ENCODE data around the gene CCDC8.
"Not testable (repeated sequence)": the region's sequence is repeated elsewhere in the genome, so short reads cannot be mapped to it uniquely, and the experiment has no call there.

The CCDC8 gene

GRCh38 chr19:46383171-46383815, 30.1 kb downstream of the CCDC8 start:
- no peak for TF ChIP-seq CTCF (IDR thresholded peaks at IDR 0.05; ENCODE audit: extremely low read depth, missing control alignments)

DNA sequence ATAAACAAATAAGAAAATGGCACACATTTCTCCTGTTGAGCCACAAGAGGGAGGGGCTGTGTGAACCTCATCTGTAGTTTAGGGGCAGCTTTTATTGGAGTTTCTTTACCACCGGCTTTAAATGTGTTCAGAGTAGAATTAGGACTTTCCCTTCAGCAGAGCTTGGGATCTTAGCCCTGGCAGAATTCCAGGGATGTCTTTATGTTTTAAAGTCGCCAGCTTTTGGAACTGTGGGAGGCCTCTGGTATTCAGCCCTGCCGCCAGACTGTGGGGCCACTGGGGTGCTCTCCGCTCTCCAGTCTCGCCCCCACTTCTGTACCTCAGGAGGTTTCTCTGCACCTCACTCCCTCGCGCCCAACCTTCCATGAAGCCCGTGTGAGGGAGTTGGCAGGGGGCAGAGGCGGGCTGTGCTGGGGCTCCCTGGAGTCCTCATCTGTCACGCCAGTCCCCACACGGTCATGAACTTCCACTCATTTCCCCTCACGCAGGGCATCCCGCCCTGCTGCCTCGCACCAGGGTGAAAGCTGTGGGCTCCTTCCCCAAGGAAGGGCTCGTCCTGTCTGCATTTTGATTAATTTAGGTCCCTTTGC, 31.5 kb downstream of the CCDC8 start:
- TF ChIP-seq CTCF (IDR thresholded peaks at IDR 0.05; ENCODE audit: extremely low read depth, missing control alignments) = no peak
- no peak for DNase-seq (ENCODE audit: low spot score)

More at GRCh38 chr19:46383171-46383815, 30.1 kb downstream of the CCDC8 start:
- DNase-seq (ENCODE audit: low spot score) = no peak

DNA sequence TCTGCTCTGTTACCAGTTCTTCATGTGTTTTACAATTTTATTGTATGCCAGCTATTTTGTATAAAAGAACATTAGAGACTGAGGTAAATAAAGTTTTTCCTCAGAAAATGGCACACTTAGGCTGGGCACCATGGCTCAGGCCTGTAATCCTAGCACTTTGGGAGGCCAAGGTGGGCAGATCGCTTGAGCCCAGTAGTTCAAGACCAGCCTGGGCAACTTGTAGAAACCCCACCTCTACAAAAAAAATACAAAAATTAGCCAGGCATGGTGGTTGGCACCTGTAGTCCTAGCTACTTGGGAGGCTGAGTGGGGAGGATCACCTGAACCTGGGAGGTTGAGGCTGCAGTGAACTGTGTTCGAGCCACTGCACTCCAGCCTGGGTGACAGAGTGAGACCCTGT, 32.0 kb downstream of the CCDC8 start:
- TF ChIP-seq CTCF (IDR thresholded peaks at IDR 0.05; ENCODE audit: extremely low read depth, missing control alignments) = no peak
- DNase-seq (ENCODE audit: low spot score) = no peak

GRCh38 chr19:46380690-46381089, 32.7 kb downstream of the CCDC8 start:
- no peak for TF ChIP-seq CTCF (IDR thresholded peaks at IDR 0.05; ENCODE audit: extremely low read depth, missing control alignments)
- DNase-seq (ENCODE audit: low spot score) = no peak

DNA sequence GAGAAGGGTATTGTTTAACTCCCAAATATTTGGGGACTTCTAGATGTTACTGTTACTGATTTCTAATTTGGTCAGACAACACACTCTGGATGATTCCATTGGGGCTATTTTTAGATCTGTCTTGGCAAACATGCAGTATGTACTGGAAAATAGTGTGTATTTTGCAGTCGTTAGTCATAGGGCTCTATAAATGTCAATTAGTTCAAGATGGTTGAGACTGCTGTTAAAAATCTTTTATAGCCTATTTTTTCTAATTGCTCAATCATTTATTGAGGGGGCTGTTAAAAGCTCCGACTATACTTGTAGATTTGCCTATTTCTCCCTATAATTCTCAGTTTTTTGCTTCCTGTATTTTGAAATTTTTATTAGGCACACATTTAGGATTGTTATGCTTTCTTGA, 35.1 kb downstream of the CCDC8 start:
- DNase-seq (ENCODE audit: low spot score) = no peak
- TF ChIP-seq CTCF (IDR thresholded peaks at IDR 0.05; ENCODE audit: extremely low read depth, missing control alignments) = no peak

GRCh38 chr19:46376241-46377153, 36.9 kb downstream of the CCDC8 start:
- DNase-seq (ENCODE audit: low spot score) = no peak

DNA sequence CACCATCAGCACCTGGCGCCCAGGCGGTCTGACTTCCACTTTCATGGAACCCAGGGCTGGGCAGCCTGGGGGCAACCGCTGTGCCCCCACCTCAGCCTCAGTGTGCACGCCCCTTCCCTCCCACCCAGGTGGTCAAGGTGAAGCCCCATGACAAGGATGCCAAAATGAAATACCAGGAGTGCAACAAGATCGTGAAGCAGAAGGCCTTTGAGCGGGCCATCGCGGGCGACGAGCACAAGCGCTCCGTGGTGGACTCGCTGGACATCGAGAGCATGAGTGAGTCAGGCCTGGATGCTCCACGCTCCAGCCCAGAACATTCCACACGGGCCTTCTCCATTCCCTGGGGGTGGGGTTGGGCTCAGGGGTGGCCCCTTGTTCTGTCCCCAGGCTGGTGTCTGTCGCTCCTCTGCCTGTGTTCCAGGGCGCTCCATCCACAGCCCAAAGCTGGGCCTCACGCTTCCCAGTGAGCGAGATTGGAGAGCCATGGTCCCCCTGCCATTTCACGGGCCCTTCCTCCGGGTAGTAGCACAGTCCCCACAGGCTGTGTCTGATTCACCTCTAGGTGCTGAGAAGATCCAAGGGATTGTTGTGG, 37.8 kb downstream of the CCDC8 start:
- DNase-seq (ENCODE audit: low spot score) = not testable (repeated sequence)

More at GRCh38 chr19:46376241-46377153, 36.9 kb downstream of the CCDC8 start:
- TF ChIP-seq CTCF (IDR thresholded peaks at IDR 0.05; ENCODE audit: extremely low read depth, missing control alignments) = no peak

Data from GM20000 (cell line).